ENCODE measurements around the gene POC1B. TPM values are rescaled to one million over a fixed set of nuclear protein-coding genes. Genes with fewer than 3 reads are reported as not detected.

Gene POC1B
- total RNA-seq, 2 experiments from 2014 or later, result 52.2 to 58.8 TPM

DNA sequence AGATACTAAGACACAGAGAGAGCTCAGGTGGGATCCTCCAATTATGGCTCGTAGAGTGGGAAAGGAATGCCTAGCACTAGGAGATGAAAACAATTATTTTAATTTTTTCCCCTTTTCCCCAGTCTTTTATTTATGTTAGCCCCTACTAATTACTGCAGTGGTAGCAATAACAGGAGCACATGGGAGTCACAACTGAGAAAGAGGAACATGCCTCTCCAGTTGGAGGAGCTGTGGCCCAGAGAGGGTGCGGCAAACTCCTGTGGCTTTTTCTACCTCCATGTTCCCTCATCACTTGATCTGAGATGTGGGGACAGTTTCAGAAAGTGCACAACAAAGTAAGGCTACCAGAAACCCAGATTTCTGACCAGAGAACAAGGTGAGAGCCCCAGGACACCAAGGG, 25.9 kb upstream of the POC1B start:
- CTCF ChIA-PET, result no interaction called here
- DNase-seq, result no peak
- Mint-ChIP-seq H3K4me3 (no peak overlapping the region), H3K27ac (no peak overlapping the region), H3K27me3 (no peaks in the 10 kb centered on the region), H3K9me3 (ENCODE audit: low read depth) (peaks cover 3% of the 10 kb centered on the region), H3K4me1 (no peaks in the 10 kb centered on the region), H3K36me3 (peaks cover 8% of the 10 kb centered on the region)
- no peak for ATAC-seq

GRCh38 chr12:89547101-89547500, 21.3 kb upstream of the POC1B start:
- H3K9me3 Mint-ChIP-seq (ENCODE audit: low read depth), result no peaks in the 10 kb centered on the region
- DNase-seq, result no peak
- no peak overlapping the region for H3K4me3 Mint-ChIP-seq
- H3K27ac Mint-ChIP-seq, result no peak overlapping the region
- no peaks in the 10 kb centered on the region for H3K27me3 Mint-ChIP-seq
- peaks cover under 1% of the 10 kb centered on the region for H3K36me3 Mint-ChIP-seq
- peaks cover 7% of the 10 kb centered on the region for H3K4me1 Mint-ChIP-seq
- ATAC-seq, result no peak
- CTCF ChIA-PET, result no interaction called here

GRCh38 chr12:89546151-89546550, 20.3 kb upstream of the POC1B start:
- H3K4me3 Mint-ChIP-seq, result no peak overlapping the region
- H3K9me3 Mint-ChIP-seq (ENCODE audit: low read depth), result no peaks in the 10 kb centered on the region
- H3K27ac Mint-ChIP-seq, result no peak overlapping the region
- DNase-seq (no peak), ATAC-seq (no peak)
- peaks cover 7% of the 10 kb centered on the region for H3K4me1 Mint-ChIP-seq
- no peaks in the 10 kb centered on the region for H3K36me3 Mint-ChIP-seq
- H3K27me3 Mint-ChIP-seq, result no peaks in the 10 kb centered on the region
- CTCF ChIA-PET, result no interaction called here

DNA sequence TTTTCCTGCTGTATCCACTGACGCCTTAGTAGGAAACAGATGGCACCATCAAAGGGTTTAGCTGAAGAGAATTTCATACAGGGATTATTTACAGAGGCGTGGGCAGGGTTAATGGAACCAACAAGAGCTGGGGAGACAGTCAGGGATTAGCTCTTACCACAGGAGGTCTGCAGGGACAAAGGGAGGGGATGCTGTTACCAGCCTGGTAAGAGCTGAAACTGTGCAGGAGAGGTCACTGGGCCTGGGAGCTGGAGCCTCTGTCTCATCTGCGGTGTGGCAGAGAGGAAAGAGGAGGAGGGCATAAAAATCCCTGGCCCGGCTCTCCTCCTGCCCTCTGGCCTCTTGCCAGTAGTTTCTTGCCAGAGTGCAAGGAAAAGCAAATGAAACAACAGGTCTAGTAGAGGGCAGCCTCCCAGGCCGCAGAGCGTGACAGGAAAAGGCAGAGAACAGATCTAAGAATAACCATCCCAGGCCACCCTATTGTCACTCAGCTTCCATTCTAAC, 18.9 kb upstream of the POC1B start:
- CTCF ChIA-PET, result interaction anchor here (0.8 to 2.8 kb wide), 6 partner anchors 17 to 559 kb away, joined by 3 to 14 read pairs (median 6); partner anchors contain the start of gene ATP2B1
- no peaks in the 10 kb centered on the region for H3K9me3 Mint-ChIP-seq (ENCODE audit: low read depth)
- H3K4me1 Mint-ChIP-seq, result peaks cover 7% of the 10 kb centered on the region

DNA sequence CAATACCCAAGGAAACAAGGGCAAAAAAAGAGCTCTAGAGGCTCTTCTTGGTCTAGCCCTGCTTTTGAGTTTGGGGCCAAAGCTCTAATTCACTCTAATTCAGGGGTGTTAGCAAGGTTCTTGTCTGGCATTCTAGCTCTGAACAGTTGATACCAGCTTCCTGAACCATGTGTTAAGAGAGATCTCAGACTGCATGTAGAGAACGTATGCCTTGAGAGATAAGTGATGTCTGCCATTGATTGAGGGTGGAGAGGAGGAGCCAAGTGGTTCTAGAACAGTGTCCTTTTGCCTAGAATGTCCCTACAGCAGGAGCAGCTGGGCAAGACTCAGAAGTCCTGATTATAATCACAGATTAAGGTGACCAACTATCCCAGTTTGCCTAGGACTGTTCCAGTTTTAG, 18.2 kb upstream of the POC1B start:
- Mint-ChIP-seq H3K9me3 (ENCODE audit: low read depth) (no peaks in the 10 kb centered on the region), H3K27me3 (no peaks in the 10 kb centered on the region), H3K4me3 (no peak overlapping the region), H3K36me3 (no peaks in the 10 kb centered on the region), H3K4me1 (peaks cover 7% of the 10 kb centered on the region), H3K27ac (no peak overlapping the region)
- DNase-seq, result no peak
- CTCF ChIA-PET, result interaction anchor here (0.9 to 2.8 kb wide), 13 partner anchors 19 to 1397 kb away, joined by 3 to 14 read pairs (median 5); partner anchors contain the start of gene ATP2B1
- ATAC-seq, result no peak

More for the DNA sequence above, 18.9 kb upstream of the POC1B start:
- H3K27ac Mint-ChIP-seq, result no peak overlapping the region
- H3K36me3 Mint-ChIP-seq, result no peaks in the 10 kb centered on the region
- H3K27me3 Mint-ChIP-seq, result no peaks in the 10 kb centered on the region
- H3K4me3 Mint-ChIP-seq, result no peak overlapping the region
- no peak for DNase-seq
- no peak for ATAC-seq

GRCh38 chr12:89542912-89543592, 17.2 kb upstream of the POC1B start:
- no peak overlapping the region for H3K4me3 Mint-ChIP-seq
- no peak overlapping the region for H3K27ac Mint-ChIP-seq
- DNase-seq, result peak; percentile 72
- peak; percentile 82 for ATAC-seq
- no peaks in the 10 kb centered on the region for H3K9me3 Mint-ChIP-seq (ENCODE audit: low read depth)
- no peaks in the 10 kb centered on the region for H3K27me3 Mint-ChIP-seq
- H3K36me3 Mint-ChIP-seq, result no peaks in the 10 kb centered on the region
- CTCF ChIA-PET, result interaction anchor here (0.8 to 2.8 kb wide), 18 partner anchors 15 to 1398 kb away, joined by 3 to 14 read pairs (median 4); partner anchors contain the start of gene ATP2B1
- H3K4me1 Mint-ChIP-seq, result peaks cover 7% of the 10 kb centered on the region

GRCh38 chr12:89542236-89542635, 16.4 kb upstream of the POC1B start:
- Mint-ChIP-seq H3K36me3 (no peaks in the 10 kb centered on the region), H3K9me3 (ENCODE audit: low read depth) (no peaks in the 10 kb centered on the region), H3K4me3 (no peak overlapping the region), H3K27ac (peak overlapping the region; percentile 9), H3K4me1 (peaks cover 7% of the 10 kb centered on the region), H3K27me3 (no peaks in the 10 kb centered on the region)
- CTCF ChIA-PET, result interaction anchor here (1.4 to 2.8 kb wide), 7 partner anchors 16 to 712 kb away, joined by 3 to 14 read pairs (median 6); no protein-coding TSS in a partner anchor
- ATAC-seq (no peak), DNase-seq (no peak)

DNA sequence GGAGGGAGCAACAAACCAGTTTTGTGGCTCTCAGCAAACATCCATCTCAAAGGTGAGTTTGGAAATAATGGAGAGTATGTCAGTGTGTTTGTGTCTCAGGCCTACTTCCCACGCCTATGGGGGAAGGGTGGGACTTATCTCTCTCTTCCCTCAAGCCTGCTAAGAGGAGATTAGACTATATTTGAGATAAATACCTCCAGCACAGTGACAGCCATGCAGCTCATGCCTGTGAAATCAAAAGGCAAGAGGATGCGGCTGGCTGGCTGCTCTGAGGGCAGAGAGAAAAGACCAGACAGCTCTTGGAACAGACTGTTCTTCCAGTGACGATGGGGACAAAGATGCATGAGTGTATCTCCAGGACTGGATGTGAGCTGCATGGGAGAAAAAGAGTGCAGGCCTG, 14.7 kb upstream of the POC1B start:
- no peak for ATAC-seq
- no peak for DNase-seq
- no peaks in the 10 kb centered on the region for H3K9me3 Mint-ChIP-seq (ENCODE audit: low read depth)
- no peaks in the 10 kb centered on the region for H3K36me3 Mint-ChIP-seq
- no peaks in the 10 kb centered on the region for H3K27me3 Mint-ChIP-seq
- H3K27ac Mint-ChIP-seq, result no peak overlapping the region
- H3K4me1 Mint-ChIP-seq, result peaks cover 7% of the 10 kb centered on the region
- CTCF ChIA-PET, result interaction anchor here (1.4 to 1.6 kb wide), 2 partner anchors 521 to 523 kb away, joined by 3 to 6 read pairs; no protein-coding TSS in a partner anchor
- no peak overlapping the region for H3K4me3 Mint-ChIP-seq

DNA sequence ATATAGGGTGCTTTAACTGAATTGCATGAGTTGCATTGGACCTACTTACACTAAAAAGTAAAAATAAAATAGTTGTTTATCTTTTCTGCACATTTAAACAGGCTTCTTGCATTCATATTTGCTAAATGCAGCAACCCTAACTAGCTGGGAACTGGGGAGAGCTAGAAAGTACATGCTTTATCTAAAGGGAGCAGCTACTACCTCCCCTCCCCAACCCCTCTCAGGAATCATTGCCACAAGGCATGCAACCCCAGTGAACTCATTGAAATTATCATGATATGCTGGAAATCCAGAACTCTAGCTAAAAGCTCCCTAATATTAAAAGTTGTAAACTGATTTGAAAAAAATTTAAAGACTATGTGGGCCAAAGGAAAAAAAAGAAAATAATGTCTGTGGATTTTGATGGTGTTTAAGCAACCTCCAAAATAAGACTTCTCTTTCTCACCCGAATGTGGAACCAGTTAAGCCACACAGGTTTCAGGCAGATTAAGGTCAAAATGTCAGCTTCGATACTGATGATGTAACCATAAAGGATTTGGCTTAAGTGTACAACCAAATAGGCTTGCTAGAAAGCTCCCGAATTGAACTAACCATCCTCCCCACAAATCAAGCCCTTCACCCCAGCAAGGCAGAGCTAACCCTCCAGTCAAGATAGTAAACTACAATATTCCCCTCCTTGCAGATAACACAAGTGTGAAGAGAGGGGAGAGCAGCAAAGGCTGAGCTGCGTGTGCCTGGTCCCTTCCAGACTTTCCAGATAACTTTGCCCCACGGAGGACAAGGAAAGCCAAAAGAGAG, 13.8 kb upstream of the POC1B start:
- no peak for DNase-seq
- CTCF ChIA-PET, result interaction anchor here (1.6 kb wide), 1 partner anchor 522 kb away, joined by 6 read pairs; no protein-coding TSS in a partner anchor
- no peaks in the 10 kb centered on the region for H3K36me3 Mint-ChIP-seq
- peaks cover 7% of the 10 kb centered on the region for H3K4me1 Mint-ChIP-seq
- H3K9me3 Mint-ChIP-seq (ENCODE audit: low read depth), result no peaks in the 10 kb centered on the region
- ATAC-seq, result no peak
- no peak overlapping the region for H3K4me3 Mint-ChIP-seq
- H3K27me3 Mint-ChIP-seq, result no peaks in the 10 kb centered on the region
- H3K27ac Mint-ChIP-seq, result no peak overlapping the region

- ATAC-seq (no peak), DNase-seq (no peak)
- Mint-ChIP-seq H3K36me3 (no peaks in the 10 kb centered on the region), H3K9me3 (ENCODE audit: low read depth) (no peaks in the 10 kb centered on the region), H3K27me3 (no peaks in the 10 kb centered on the region), H3K27ac (no peak overlapping the region), H3K4me1 (peaks cover 7% of the 10 kb centered on the region), H3K4me3 (no peak overlapping the region)
- CTCF ChIA-PET, result interaction anchor here (1.1 to 1.2 kb wide), 2 partner anchors 9 to 524 kb away, joined by 3 read pairs; no protein-coding TSS in a partner anchor
These were observed 13.1 kb upstream of the POC1B start for GRCh38 chr12:89538897-89539296.

GRCh38 chr12:89537389-89537788, 11.5 kb upstream of the POC1B start:
- Mint-ChIP-seq H3K27me3 (no peaks in the 10 kb centered on the region), H3K36me3 (no peaks in the 10 kb centered on the region), H3K4me3 (no peak overlapping the region), H3K9me3 (ENCODE audit: low read depth) (no peaks in the 10 kb centered on the region), H3K4me1 (peaks cover 2% of the 10 kb centered on the region), H3K27ac (no peak overlapping the region)
- no peak for DNase-seq
- CTCF ChIA-PET, result no interaction called here
- no peak for ATAC-seq

- Mint-ChIP-seq H3K4me1 (peaks cover 38% of the 10 kb centered on the region), H3K27me3 (no peaks in the 10 kb centered on the region), H3K27ac (peak overlapping the region; percentile 64), H3K4me3 (no peak overlapping the region), H3K9me3 (ENCODE audit: low read depth) (no peaks in the 10 kb centered on the region), H3K36me3 (peaks cover 6% of the 10 kb centered on the region)
- no peak for ATAC-seq
- CTCF ChIA-PET, result interaction anchor here (1.0 to 9.6 kb wide), 8 partner anchors 9 to 511 kb away, joined by 3 to 194 read pairs (median 4); no protein-coding TSS in a partner anchor
- no peak for DNase-seq
These were observed 3.9 kb upstream of the POC1B start for GRCh38 chr12:89529738-89530137.

- peaks cover 18% of the 10 kb centered on the region for H3K36me3 Mint-ChIP-seq
- H3K9me3 Mint-ChIP-seq (ENCODE audit: low read depth), result no peaks in the 10 kb centered on the region
- H3K27ac Mint-ChIP-seq, result peak overlapping the region; percentile 71
- ATAC-seq (no peak), DNase-seq (no peak)
- CTCF ChIA-PET, result interaction anchor here (1.3 to 9.6 kb wide), 6 partner anchors 58 to 510 kb away, joined by 3 to 194 read pairs (median 12); no protein-coding TSS in a partner anchor
- no peaks in the 10 kb centered on the region for H3K27me3 Mint-ChIP-seq
- H3K4me1 Mint-ChIP-seq, result peaks cover 47% of the 10 kb centered on the region
- H3K4me3 Mint-ChIP-seq, result no peak overlapping the region
These were observed 2.6 kb upstream of the POC1B start for GRCh38 chr12:89528434-89528833.

Measured in activated CD8-positive, alpha-beta memory T cell treated with anti-CD3 and anti-CD28 coated beads, Interleukin-2, amount 10 ng/mL, durations not matched to agents 7 days and 5 days (primary cell).